Jurkat, Clone E6-1 (cell line): ENCODE data around the gene MINDY1.
A peak's percentile ranks its signal among the peaks of the same experiment; 100 is the strongest.

ENCODE experiments used
- DNase-seq: peaks from one replicate; pipeline ENCODE4 v3.0.0-alpha.2; 2011; ENCODE audit warnings: low read depth, low spot score
- H3K4me3 ChIP-seq: 2 replicates; pipeline ENCODE4 v1.5.1; 2011; ENCODE audit warnings: mild to moderate bottlenecking, low read length, control low read depth, moderate library complexity

The MINDY1 gene

DNA sequence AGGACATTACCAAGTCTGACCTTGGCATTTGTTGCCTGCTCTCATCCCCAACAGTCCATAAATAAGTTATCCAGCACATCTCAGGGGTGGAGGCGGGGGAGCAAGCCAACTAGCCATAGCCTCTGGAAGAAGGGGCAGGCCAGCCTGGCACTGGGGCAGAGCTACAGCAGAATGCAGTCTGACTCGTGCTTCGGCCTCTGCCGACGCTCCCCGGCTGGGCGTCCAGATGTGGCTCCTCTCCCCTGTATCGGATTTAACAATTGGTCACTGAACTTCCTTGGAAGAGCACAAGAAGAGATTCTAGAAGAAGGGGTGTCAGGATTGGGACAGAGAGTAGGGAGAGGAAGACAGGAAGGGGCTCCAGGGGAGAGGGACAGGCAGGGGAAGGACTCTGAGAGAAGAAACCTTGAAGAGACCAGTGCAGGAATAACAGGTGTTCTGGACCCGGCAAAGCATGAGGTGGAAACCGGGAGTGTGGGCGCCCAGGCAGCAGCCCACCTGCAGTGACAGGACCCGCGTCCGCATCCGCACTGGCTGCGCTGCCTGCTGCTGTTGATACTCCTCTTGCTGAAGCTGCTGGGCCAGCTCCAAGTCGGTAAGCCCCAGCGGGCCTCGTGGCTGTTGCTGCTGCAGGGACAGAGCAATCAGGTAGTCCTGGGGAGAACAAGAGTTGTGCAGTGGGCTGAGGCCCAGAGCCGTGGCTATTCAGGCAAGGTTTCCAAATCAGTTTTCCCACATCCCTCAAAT, 9.4 kb downstream of the MINDY1 start:
- no peak overlapping the region for H3K4me3 ChIP-seq
- DNase-seq, result no peak

DNA sequence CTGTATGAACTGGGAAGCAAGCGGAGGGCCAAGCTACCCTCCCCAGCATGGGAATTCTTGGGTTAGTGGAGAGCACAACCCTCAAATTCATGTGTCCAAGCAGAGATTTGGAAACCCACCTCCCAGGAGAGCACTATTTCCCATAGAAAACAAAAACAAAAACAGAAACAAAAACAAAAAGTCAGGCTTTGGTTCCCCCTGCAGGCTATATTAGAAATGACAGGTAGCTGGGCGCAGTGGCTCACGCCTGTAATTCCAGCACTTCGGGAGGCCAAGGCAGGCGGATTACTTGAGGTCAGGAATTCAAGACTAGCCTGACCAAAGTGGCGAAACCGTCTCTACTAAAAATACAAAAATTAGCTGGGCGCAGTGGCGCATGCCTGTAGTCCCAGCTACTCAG, 10.8 kb downstream of the MINDY1 start:
- DNase-seq, result no peak
- H3K4me3 ChIP-seq, result no peak overlapping the region

DNA sequence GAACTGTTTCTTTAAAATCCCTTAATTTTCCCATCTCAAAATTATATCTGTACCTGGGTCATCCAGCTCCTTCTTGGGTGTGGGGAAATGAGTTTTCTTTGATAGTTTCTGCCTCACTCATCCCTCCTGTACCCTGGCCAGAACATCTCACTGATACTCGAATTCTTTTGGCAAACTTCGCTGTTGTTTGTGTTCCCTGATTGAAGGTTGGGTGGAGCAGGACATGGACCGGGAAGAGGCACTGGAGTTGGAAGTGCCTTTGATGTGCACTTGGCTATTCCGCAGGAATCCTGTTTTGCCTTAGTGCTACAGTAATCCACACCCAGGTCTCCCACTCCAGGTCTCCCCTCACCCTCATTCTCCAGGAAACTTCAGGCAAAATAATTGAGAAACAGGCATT, 11.2 kb downstream of the MINDY1 start:
- no peak for DNase-seq
- no peak overlapping the region for H3K4me3 ChIP-seq

DNA sequence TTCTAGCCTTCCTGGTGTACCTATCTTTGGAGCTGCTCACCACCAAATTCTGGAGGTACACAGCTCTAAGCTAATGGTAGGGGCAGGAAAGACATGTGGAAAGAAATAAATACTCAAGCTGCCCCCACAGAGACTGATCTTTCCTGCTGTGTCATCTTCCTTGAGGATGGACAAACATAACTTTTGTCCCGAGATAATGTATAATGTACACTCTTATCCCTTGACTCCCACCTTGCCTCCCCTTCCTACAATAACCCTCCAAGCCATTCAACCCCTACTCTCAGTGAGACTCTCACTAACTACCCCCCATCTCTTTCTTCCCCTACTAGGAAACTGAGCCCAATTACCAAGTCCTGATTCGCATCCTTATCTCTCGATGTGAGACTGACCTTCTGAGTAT, 12.5 kb downstream of the MINDY1 start:
- no peak overlapping the region for H3K4me3 ChIP-seq
- DNase-seq, result no peak

DNA sequence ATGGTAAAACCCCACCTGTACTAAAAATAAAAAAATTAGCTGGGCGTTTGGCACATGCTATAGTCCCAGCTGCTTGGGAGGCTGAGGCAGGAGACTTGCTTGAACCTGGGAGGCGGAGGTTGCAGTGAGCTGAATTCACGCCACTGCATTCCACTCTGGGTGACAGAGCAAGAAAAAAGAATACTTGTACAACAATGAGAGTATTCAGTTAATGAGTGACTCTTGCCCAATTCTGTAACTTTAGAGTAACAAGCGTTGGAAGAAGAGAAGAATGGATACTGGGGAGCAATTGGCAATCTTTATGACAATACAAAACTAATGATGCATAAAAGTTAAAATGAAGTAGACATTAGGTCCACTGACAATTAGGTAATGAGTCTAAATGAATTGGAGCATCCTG, 14.1 kb downstream of the MINDY1 start:
- H3K4me3 ChIP-seq, result no peak overlapping the region
- no peak for DNase-seq

DNA sequence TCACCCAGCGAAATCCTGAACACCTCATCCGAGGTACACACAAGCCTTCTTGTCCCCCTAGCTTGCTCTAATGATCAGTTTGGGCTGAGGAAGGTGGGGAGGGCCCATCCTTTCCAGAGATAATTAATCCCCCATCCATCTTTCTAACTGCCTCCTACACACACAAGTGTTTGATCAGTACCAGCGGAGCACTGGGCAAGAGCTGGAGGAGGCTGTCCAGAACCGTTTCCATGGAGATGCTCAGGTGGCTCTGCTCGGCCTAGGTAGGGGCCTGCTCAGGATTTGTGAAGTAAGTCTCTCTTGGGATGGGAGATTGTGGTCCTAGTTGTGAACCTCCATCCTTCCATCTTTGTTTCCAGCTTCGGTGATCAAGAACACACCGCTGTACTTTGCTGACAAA, 18.8 kb downstream of the MINDY1 start:
- DNase-seq, result no peak
- H3K4me3 ChIP-seq, result no peak overlapping the region

DNA sequence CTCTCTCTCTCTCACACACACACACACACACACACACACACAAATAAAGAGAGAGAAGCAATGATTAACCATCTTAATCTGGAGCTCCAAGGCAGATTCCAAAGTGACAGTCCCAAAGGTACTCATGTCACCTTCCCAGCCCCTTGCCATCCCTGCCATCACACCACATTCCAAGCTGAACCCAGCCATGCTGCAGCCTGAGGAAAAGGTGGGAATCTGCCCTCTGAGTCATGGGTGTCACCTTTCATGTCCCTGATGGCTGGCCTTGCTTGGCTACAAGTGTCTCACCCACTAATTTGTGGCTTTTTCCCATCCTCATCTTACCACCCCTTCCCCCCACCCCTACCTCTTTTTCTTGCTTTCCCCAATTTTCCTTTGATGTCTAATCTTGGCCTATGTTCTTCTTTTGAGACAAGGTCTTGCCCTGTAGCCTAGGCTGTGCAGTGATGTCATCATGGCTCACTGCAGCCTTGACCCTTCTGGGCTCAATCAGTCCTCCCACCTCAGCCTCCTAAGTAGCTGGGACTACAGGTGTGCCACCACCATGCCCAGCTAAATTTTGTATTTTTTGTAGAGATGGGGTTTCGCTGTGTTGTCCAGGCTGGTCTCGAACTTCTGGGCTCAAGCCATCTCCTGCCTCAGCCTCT, 21.4 kb downstream of the MINDY1 start:
- no peak for DNase-seq
- no peak overlapping the region for H3K4me3 ChIP-seq

DNA sequence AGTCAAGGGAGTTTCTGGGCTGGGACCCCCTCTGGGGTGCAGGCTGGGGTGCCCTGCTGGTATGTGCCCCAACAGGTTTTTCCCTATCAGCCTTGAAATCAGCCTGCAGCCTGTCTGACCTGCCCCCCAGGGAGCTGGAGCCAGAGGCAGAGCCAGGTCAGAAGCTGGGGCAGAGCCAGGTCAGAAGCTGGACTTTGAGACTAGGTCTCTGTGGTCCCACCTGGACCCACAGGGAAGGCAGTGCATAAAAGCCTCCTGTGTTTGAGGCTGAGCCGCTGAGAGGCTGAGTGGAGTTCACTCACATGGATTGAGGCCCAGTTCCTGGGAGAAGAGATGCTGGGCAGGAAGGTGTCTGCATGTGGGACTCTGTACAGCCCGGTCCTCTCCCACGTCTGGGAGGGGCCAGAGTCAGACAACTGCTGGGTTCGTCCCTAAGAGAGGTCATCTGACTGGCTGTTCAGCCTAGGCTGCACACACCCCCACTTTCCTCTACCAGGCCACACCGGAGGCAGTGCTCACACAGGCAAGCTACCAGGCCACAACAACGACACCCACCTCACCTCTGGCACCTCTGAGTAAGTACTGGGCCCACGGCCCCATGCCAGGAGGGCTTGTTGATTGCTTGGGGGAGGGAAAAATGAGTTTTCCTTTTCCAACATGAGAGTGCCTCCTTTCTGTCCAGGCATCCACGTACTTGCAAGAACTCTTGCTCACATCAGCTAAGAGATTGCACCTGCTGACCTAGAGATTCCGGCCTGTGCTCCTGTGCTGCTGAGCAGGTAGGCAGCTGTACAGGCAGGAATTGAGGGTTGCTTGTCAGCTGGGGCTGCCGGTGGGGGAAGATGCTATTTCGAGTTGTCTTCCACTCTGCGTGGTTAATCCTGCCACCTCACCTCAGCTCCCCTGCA, 24.6 kb downstream of the MINDY1 start, which contains the start of gene ANXA9:
TSS of gene ANXA9 (plus strand) at position 488 of the 908 bp plus-strand sequence. CDS start 814 bp downstream, outside the sequence.
- H3K4me3 ChIP-seq, result no peak within 1 kb of the TSS
- no peak for DNase-seq

DNA sequence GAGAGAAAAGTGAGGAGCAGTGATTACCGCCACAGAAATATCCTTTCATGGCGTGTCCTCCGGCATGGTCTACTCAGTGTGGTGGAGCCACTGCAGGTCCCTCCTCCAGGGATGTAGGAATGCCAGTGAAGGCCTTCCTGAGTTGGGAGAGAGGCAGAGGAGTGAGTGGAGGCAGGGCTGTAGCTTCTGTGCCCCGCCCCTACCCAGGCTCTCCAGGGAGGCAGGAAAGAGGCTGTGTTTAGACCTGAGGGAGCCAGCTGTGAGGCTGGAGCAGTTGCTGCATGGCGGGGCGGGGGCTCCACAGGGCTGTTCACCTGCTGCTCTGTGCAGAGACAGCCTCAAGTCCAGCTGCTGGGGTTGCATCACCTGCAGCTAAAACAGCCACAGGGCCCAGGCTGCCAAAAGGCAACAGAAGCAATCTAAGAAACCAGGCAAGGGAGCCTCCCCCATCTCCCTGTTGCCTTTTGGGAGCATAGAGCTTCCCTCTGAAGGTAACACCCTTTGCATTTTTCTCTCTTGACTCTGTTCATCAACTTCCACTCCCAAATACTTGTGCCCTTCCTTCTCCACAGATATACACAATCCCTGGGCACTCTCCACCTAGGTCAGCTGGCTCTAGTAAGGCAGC, 25.4 kb downstream of the MINDY1 start:
- DNase-seq, result peak; percentile 45
- H3K4me3 ChIP-seq, result no peak overlapping the region

DNA sequence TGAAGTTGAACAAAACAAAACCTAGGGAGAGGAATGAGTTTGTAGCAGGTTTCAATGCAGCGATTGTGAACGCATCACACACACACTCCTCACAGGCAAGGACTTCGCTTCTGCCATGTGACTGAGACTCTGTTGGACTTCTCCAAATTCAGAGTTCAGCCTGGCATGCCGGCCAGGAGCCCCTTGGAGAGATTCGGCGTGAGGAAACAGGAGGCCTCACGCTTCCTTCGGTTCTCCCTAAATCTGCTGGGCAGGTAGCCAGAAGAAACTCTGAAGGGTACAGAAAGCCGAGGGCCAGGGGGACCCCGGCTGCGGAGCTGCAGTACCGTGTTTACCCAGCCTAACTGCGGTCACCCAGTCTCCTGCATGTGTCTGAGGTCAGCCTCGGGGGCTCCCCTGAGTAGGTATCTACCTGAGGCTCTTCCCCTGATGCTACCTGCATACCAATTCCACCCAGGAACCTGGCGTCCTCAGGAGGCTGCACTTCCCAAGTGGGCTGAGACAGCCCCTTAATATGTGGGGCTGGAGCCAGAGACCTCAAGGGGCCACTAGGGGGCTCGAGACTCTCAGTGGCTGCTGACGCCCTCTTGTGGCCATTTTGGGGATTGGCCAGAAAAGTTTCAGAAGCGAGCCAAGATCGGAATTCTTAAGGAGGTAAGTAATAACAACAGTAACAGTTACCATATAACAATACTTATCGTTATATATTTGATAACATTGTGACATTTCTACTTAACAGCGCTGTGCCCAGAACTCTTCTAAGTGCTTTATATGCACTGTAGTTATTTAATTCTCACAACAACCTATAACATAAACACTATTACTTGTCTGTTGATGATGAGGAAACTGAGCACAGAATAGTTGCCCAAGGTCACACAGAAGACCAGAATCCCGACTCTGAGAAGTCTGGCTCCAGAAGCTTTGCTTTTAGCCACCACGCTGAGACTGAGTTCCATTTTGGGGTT, 27.3 kb downstream of the MINDY1 start:
- no peak overlapping the region for H3K4me3 ChIP-seq
- peak; percentile 87 for DNase-seq

DNA sequence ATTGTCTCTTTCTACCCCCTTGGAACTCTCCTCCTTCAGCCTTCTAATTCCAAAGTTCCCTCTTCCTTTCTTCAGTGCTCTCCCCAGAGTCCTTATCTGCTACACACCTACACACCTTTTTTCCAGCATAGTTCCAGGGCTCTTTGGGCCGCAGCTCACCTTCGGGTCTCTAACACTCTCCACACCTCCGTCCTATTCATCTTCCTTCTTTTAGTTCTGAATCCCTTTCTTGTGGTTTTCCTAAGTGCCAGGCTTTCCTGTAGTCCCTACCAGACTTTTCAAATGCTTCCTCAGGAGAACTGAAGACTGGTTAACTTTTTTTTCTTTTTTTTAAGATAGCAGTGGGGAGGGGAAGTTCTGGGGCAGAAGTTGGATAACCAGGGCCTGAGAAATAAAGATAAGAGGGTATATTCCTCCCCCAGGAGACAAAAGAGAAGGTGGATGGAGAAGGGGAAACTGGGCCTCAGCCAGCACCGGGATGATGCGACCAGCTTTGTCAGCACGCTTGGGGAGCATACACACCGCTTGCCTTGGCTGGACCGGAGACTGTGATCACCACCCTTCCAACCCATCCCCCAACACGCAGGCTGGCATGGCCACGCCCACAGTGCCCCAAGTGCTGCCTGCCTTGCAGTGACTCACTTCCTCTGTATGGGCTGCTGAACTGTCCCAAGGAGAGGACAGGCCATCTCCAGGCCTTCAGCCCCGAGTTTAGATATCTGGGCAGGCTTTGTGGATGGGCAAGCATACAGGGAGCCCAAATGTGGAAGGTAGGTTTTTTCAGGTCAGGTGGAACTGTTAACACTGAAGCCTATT, 29.6 kb downstream of the MINDY1 start:
- peak overlapping the region; percentile 0; the same call in 1 of the 2 replicates for H3K4me3 ChIP-seq
- DNase-seq, result peak; percentile 41

DNA sequence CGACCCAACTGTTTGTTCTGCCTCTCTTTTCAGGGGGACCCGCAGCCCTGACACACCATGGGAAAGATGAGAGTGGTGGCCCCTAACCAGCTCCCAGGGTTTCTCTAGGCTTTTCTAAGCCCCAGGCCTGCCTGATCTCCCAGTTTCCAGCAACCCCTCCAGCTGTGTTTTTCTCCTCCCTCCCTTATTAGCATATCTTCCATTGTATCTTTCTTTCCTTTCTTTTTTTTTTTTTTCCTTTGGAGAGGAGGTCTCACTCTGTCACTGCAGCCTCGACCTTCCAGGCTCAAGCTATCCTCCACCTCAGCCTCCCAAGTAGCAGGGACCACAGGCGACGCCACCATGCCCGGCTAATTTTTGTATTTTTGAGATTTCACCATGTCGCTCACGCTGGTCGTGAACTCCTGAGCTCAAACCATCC, 30.3 kb downstream of the MINDY1 start:
- no peak for DNase-seq
- H3K4me3 ChIP-seq, result no peak overlapping the region

DNA sequence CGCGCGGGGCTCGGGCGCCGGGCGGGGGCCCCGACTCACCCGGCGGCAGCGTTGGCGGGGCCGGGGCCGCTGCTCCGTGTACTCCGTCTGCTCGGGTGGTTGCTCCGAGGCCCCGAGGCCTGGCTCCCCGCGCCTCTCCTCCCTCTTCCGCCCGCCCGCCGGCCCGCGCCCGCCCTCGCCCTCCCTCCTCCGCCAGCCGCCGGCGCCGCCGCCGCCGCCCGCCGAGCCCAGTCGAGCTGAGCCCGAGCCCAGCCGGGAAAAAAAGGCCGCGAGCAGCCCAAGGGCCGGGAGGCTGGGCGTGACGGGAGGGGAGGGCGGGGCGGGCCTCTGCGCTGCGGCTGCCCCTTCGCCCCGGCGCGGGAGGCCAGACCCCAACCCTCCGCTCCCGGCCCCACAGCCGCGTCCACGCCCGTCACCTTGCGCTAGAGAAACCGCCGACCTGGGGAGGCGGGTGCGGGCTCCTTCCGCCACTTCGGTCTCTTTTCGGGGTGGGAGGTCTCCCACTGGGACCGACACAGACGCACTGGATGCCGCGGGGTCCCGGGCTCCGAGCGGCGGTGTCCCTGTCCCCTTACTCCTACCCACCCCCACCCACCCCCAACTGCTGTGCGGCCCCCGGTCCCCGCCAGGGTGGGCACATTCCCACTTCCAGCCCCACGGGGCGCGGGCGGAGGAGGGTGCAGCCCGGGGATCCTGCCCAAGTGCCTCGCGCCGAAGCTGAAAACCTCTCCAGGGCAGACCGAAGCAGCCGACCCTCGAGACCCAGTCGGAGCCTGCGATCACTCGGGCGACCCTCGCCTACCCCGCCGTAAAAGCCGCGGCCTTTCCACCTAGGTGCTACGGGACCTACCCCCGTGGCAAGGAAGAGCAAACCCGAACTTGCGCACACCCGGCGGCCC, 31.9 kb downstream of the MINDY1 start, which contains the start of gene CERS2:
TSS of gene CERS2 (minus strand) at position 256 of the 899 bp plus-strand sequence. CDS start 5,745 bp downstream, outside the sequence.
- DNase-seq, result no peak
- H3K4me3 ChIP-seq, result peak within 1 kb of the TSS; percentile 84

DNA sequence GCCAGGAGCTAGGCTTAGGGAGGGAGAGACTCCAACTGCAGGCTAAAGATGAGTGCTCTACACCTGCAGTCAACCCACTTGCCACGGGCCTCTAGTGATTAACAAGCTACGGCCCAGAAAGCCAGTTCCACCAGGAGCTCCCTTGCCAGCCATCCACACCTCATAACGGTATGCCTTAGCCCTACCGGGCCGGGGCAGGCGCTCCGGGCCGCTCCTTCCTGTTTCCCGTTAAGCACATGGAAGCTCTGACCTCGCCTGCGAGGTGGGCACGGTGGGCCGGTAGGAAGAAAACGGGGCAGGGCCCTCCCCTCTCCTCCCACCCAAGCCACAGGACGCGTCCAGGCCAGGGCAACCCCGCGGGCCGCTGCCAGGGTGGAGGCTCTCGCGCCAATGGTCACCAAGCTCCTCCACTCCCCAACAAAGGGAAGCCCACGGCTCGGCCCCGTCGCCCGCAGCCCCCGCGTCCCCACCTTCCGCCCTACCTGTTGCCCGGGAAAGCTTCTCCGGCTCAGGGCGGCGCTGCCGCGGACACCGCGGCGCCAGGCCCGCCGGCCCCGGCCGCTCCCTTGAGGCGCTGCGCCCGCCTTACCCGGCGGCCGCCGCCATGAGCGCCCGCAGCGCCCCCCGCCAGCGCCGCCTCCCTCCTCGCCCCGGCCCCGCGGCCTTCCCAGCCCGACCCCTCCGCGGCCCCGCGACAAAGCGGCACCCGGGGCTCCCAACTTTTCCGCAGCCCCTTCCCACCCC, 32.7 kb downstream of the MINDY1 start:
- peak overlapping the region; percentile 84 for H3K4me3 ChIP-seq
- DNase-seq, result peak; percentile 22

DNA sequence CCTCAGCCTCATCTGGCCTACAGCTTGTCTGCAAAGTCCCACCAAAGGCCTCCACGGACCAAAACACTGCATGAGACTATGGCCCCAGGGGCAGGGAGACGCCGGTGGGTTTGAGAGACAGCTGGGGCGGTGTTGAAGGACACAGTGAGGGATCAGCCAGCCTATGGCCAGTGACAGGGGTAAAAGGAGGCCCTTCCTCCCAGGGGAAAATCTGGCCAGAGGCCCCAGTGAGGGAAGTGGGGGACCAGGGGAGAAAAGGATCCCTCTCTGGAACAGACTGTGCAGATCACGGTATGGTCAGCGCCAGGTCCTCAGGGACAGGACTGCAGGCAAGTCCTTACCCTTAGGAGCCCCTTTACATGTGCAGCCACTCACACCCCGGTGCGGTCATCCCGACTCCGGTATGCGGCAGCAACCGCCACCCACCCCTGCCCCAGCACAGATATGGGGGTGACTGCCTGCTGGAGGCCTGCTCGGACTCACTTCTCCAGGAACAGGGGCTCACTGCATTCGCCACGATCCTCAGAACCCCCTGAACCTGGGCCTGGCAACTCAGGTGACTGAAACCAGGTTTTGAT, 33.4 kb downstream of the MINDY1 start:
- DNase-seq, result no peak
- H3K4me3 ChIP-seq, result peak overlapping the region; percentile 84
